ENCODE data around the gene ZNF324.
A peak's percentile ranks its signal among the peaks of the same experiment; 100 is the strongest.
"Not testable (repeated sequence)": the region's sequence is repeated elsewhere in the genome, so short reads cannot be mapped to it uniquely, and the experiment has no call there.

Gene ZNF324

GRCh38 chr19:58466760-58467589 lies at the start of gene ZNF324:
TSS of gene ZNF324 (plus strand) at chr19:58467080. CDS start at chr19:58469186, 2,106 bp downstream.
- peak; percentile 97 for DNase-seq

- no peak for DNase-seq
Measured at GRCh38 chr19:58428617-58429016, 38.3 kb upstream of the ZNF324 start.

GRCh38 chr19:58429745-58430144 lies 37.1 kb upstream of the ZNF324 start:
- DNase-seq: no peak

- DNase-seq: no peak
Measured at GRCh38 chr19:58434217-58434616, 32.7 kb upstream of the ZNF324 start.

GRCh38 chr19:58439576-58440554 lies 27.0 kb upstream of the ZNF324 start, which contains the start of gene ZNF132:
TSS of gene ZNF132 (minus strand) at chr19:58440153. CDS start at chr19:58439821, 332 bp downstream.
- DNase-seq: peak; percentile 95

GRCh38 chr19:58440556-58440955 lies 26.3 kb upstream of the ZNF324 start:
- DNase-seq: no peak

GRCh38 chr19:58442986-58443385 lies 23.9 kb upstream of the ZNF324 start:
- DNase-seq: not testable (repeated sequence)

GRCh38 chr19:58448860-58449259 lies 18.0 kb upstream of the ZNF324 start:
- not testable (repeated sequence) for DNase-seq

GRCh38 chr19:58449980-58450379 lies 16.9 kb upstream of the ZNF324 start:
- DNase-seq: not testable (repeated sequence)

- DNase-seq: no peak
Measured at GRCh38 chr19:58450856-58451357, 16.0 kb upstream of the ZNF324 start.

- DNase-seq: peak; percentile 95
Measured at GRCh38 chr19:58451358-58452101, 15.3 kb upstream of the ZNF324 start, which contains the start of gene ZNF324B. TSS of gene ZNF324B (plus strand) at chr19:58451622. CDS start at chr19:58453702, 2,080 bp downstream.

GRCh38 chr19:58453743-58454142 lies 13.1 kb upstream of the ZNF324 start:
- no peak for DNase-seq

- no peak for DNase-seq
Measured at GRCh38 chr19:58455306-58455705, 11.6 kb upstream of the ZNF324 start.

GRCh38 chr19:58456111-58456510 lies 10.8 kb upstream of the ZNF324 start:
- no peak for DNase-seq

GRCh38 chr19:58460039-58460438 lies 6.8 kb upstream of the ZNF324 start:
- DNase-seq: no peak

GRCh38 chr19:58466089-58466759 lies 656 bp upstream of the ZNF324 start:
- no peak for DNase-seq

- DNase-seq: no peak
Measured at GRCh38 chr19:58468216-58468839, 1.4 kb downstream of the ZNF324 start.

- DNase-seq: no peak
Measured at GRCh38 chr19:58469241-58470013, 2.5 kb downstream of the ZNF324 start.

- DNase-seq: not testable (repeated sequence)
Measured at GRCh38 chr19:58470837-58471543, 4.1 kb downstream of the ZNF324 start.

- no peak for DNase-seq
Measured at GRCh38 chr19:58471736-58472135, 4.9 kb downstream of the ZNF324 start.
